GF-D8 (cell line): ENCODE data around the gene SYCP2.

ENCODE experiments used
- DNase-seq: peaks from one replicate; lab custom pipeline; 2025; lab: John Stamatoyannopoulos, UW

The SYCP2 gene

DNA sequence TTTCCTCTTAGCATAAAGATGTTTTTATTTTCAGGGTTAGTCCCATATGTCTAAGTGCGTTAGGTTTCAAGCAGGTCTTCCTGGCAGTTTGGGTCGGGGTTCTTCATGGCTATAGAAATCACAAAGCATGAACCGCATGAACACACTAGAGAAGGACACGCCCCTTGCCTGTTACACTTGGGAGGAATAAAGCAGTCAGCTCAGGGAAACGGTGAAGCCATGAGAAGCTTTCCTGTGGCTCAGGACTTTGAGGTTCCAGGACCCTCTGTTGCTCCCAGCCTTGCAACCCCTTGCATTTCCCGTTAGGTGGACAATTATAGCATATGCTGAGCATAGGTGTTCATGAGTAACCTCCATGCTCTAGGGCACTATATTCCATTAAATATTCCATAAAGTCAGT, 96.7 kb downstream of the SYCP2 start:
- DNase-seq, result no peak

- DNase-seq, result no peak
Measured at GRCh38 chr20:59835448-59836395, 97.7 kb downstream of the SYCP2 start.

DNA sequence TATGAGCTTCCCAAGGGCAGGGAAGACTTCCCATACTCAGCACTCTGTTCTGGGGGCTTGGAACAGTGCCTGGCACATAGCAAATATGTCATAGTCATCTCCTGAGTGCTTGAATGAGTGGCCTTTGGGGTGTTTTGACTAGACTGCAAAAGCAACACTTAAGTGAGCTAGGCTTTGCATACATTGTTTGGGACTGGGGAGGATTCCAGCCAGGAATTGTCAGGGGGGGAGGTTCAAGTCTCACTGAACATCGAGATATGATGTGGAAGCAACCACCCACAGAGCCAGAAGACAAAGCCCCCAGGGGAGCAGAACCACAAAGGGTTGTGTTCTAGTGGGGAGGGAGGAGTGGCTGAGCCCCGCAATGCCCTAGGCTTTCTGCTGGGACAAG, 98.4 kb downstream of the SYCP2 start:
- DNase-seq, result no peak

GRCh38 chr20:59832406-59833363, 100.8 kb downstream of the SYCP2 start:
- no peak for DNase-seq

GRCh38 chr20:59831916-59832270, 101.5 kb downstream of the SYCP2 start:
- no peak for DNase-seq

DNA sequence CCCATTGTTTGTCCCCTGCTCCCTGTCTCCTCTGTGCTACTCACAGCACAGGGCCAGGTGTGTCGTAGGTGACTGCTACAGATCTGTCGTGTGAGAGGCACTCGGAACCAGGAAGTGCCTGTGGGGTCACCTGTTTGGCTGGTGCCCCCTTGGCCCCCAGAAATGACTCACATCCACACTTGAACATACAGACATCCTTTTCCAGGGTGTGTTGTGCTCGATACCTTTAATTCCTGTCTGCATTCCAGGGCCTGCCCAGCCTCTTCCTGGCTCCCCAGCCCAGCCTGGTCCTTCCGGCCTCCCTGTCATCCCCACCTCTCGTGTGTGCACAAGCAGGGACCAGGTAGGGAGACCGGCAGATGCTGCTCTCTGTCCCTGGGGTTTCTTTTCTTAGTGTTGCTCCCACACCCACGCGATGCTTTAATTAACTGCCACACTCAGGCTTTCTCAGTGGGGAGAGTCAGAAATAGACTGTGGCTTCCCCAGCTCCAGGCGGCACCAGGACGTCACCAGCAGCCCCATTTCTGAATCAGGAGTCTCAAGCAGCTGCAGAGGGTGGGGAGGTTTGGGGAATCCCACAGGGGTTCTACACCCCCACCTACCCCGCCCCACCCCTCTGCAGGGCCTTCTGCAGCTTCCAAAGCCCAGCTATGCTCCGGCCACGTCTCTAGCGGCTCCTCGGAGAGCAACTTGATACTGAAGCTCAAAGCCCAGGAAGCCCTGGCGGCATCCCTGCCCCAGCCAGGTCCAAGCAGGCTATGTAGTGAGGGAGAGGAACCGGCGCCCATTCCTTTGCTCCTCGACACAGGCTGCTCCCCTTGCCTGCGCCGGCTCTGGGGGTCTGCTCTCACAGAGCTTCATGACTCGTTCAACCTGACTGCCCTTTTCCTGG, 102.2 kb downstream of the SYCP2 start:
- no peak for DNase-seq

GRCh38 chr20:59830665-59831023, 102.8 kb downstream of the SYCP2 start:
- no peak for DNase-seq

DNA sequence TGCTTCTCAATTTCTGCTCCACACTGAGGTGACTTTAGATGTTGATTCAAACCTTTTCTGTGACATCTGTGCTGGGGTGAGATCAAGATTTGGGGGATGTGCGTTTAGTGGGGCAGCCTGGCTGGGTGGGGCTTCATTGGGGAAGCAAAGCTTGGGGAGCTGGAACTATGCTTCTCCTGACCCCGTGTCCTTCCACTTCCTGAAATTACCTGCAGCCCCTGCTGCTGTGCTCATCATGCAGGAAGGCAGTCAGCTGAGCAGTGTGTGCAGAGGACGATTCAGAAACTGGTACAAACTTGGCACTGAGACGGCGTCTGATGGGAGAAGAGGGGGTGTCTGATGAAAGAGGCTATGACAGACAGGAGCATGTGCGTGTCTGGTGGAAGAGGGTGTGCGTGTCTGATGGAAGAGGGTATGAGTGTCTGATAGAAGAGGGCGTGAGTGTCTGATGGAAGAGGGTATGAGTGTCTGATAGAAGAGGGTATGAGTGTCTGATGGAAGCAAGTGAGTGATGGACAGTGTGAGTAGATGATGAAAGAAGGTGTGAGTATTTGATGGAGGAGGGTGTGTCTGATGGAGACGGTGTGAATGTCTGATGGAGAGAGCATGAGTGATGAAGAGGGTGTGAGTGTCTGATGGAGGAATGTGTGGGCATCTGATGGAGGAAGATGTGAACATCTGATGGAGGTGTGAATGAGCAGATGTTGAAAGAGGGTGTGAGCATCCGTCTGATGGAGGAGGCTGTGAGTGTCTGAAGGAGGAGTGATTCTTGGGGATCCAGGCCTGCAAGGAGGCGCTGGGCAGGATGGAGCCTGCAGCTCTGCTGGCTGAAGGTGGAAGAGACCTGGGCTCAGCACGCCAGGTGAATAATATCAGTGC, 103.4 kb downstream of the SYCP2 start:
- no peak for DNase-seq

DNA sequence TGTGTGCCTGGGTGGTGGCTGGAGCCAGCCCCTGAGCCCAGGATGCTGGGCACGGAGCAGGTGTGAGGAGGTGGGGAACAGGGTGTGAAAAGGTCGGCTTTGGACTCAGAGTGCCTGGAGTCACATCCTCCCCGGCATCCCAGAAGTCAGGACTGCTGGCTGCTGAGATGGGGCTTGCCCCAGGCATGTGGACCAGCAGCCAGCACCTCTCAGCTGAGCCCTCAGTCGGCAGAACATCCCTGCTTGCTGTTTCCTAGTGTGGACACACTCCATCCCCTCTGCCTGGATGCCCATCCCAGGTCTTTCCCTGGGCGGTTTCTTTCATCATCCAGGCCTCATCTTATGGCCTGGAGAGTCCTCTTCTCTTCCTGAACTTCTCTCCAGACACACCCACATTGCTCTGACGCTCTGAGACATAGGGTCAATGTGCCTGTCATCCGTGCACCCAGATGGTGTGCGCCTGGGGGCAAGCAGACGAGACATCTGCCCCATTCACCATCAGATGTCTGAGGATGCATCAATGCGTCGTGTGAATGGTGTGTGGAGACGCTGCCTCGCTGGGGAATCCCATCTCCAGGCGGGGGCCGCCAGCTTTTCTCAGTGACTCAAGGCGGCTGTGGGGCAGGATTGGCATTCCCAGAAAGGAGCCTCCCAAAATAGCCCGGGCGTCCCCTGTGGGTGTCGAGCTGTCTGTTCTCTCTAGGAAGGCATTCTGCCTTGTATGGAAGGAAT, 104.2 kb downstream of the SYCP2 start:
- DNase-seq, result no peak

DNA sequence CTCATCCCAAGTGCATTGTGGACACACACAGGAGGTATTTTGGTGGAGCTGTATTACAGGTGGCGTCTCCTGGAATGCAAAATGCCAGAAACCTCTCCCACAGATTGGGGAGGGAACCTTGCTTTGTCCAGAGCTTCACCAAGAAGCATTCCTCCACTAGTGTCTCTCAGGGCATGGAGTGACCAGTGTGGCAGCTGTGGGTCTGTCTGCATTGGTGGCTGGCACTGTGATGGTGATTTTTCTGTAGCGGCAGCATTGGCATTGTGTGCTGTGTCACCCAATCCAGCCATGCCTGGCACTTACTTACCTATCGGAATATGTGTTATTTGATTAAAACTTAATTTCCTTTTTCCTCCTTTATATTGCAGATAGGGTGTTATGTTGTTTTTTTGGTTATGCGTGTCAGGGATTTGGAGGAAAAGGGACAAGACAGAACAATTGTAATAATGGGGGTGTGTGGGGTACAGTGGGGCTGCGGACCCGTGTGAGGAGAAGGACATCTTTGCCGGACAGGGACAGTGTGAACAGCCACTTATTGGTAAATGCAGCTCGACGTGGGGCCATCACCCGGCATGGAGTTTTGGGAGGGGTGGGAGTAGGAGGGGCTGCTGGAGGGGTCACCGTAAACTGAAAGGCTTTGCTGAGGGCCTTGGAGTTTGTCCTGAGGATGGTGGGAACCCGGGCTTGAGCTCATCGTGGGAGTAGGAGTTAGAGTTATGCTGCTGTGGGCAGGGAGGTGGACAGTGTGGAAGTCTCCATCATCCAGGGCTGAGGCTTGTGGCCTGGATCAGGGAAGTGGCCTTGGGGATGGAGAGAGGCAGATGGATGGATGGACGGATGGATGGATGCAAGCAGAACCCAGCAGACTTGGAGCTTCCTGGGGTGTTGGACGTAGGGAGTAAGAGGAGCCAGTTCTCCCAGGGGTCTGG, 105.0 kb downstream of the SYCP2 start:
- DNase-seq, result no peak

DNA sequence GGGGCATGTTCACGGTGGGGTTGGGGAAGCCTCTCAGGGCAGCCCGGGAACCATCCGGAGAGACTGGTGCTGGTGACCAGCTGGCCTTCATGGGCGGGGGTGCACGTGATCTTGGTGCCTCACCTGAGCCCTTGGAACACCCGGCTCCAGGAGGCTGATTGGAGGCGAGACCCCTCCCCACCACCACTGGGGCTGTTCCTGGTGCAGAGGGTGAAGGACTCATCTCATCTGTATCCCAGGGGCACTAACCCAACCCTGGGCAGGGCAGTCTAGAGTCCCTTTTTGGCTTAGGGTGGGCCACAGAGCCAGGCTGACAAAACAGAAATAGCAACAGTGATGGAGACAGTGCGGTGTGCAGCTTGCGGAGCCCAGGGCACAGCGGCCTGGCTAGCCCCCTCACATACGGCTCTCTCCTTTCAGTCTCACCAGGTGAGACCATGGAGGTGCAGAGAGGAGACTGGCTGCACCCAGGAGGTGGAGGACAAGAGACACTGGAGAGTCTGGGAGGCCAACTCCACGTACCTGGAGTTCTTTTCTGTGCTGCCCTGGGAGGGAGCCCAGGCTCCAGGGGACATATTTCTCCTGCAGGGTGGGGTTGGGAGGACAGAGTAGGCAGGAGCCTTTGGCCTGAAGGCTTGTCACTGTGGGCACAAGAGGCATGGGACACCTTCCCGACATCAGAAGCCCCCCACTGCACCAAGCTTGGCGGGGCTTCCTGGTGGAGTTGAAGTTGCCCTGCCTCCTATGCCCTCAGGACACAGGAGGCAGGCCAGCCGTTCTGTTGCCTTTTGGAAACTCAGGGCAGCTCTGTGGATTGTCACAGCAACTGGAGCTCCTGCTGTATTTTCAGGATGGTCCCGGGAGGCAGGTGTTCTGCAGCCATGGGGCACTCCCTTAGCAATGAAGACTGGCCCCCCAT, 106.0 kb downstream of the SYCP2 start:
- no peak for DNase-seq

DNA sequence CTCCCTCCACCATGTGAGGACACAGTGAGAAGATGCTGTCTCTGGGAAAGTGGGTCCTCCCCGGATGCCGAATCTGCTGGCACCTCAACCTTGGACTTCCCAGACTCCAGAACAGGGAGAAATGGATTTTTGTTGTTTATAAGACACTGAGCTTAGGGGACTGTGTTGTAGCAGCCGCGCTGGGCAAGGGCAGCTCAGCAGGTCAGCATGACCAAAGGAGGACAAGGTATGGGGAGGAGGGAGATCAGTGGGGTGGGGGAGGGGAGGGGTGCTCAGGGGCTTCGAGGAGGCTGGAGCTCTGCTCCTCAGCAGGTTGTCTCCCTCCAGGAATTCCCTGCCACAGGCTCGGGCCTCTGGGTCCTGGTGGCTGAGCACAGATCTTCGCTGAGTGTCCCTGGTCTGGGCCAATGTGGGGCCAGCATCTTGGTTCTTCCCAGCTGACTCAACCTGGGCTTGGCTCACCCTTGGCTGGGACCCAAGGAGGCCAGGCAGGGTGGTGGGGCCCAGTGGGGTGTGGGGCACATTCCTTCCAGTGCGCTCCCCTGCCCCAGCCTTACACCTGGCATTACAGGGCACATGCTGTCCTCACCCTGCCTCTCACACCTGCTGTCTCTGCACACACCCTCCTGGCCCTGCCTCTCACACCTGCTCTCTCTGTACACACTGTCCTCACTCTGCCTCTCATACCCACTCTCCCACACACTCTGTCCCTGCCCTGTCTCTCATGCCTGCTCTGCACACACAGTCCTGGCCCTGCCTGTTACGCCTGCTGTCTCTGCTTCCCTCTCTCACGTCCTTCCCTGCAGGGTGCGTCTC, 107.3 kb downstream of the SYCP2 start:
- no peak for DNase-seq

GRCh38 chr20:59825563-59825920, 107.9 kb downstream of the SYCP2 start:
- no peak for DNase-seq

DNA sequence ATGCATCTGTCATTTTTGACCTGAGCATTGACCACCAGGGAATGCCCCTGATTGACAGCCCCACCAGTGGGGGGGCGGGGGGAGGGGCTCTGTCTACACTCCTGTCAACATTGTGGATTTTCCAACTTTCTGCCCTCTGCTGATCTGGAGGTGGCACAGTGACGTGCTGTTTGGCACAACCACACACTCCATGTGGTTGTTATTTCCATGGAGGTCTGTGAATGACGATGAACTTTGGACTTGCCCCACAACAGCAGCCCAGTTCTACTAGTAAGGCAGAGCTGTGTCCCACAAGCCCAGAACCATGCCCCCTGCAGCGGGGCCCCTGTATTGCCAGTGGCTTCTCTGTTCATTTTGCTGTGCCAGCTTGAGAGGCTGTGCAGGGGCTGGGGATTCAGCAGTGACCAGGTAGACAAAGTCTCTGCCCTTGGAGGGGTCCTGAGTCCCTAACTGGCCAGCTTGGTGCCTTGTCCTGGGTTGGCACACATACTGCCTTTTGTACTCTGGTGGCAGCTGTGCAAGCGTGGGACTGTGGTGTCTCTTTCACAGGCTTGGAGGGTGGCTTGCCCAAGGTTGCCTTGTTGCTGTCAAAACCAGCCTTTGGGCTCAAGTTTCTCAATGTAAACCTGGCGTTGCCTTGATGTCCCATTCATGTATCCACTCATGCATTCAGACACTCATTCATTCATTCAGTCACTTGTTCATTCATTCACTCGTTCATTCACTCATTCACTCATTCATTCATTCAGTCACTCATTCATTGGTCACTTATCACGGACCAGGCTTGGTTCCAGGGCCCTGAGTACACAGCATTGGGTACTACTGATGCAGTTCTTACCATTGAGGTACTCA, 108.5 kb downstream of the SYCP2 start:
- DNase-seq, result no peak

GRCh38 chr20:59823491-59824259, 109.8 kb downstream of the SYCP2 start:
- DNase-seq, result no peak

DNA sequence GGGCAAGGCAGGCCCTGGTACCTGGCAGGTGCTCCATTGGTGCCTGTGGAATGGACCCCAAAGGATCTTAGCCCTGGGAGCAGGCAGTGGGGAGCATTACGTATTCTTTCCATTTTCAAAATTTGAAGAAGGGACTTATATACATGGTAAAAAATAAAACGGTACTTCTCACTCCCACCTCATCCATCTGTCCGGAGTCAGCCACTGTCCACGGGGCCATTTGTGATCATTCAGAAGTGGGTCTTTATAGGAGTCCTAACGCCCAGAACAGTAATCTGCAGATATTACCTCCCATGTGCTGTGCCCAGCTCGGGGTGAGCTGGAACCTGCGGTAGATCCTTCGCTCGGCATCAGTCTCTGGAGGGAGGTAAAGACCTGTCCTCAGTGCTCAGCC, 110.4 kb downstream of the SYCP2 start:
- no peak for DNase-seq
